Type B pancreatic cell (in vitro differentiated cells): ENCODE data around the gene TJAP1. TPM values are rescaled to one million over a fixed set of nuclear protein-coding genes. Genes with fewer than 3 reads are reported as not detected.
"Not testable (repeated sequence)": the region's sequence is repeated elsewhere in the genome, so short reads cannot be mapped to it uniquely, and the experiment has no call there.

Source experiments
- DNase-seq: peaks from one replicate; pipeline ENCODE4 v3.0.0; 2021; ENCODE audit warnings: mixed read lengths; ENCODE audit not compliant: unreplicated experiment; ENCODE audit errors: extremely low spot score
- H3K27ac Mint-ChIP-seq: 2 replicates; pipeline ENCODE4 v1.8.0; 2021; ENCODE audit warnings: mild to moderate bottlenecking, mixed read lengths
- H3K27me3 Mint-ChIP-seq: 2 replicates; pipeline ENCODE4 v1.8.0; 2021; ENCODE audit warnings: mixed read lengths
- H3K36me3 Mint-ChIP-seq: 2 replicates; pipeline ENCODE4 v1.8.0; 2021; ENCODE audit warnings: mixed read lengths
- H3K4me1 Mint-ChIP-seq: one replicate; pipeline ENCODE4 v1.8.0; 2021; ENCODE audit warnings: mixed read lengths; ENCODE audit not compliant: unreplicated experiment
- H3K4me3 Mint-ChIP-seq: 2 replicates; pipeline ENCODE4 v1.8.0; 2021; ENCODE audit warnings: mild to moderate bottlenecking, mixed read lengths
- H3K9me3 Mint-ChIP-seq: 2 replicates; pipeline ENCODE4 v1.8.0; 2021; ENCODE audit warnings: mixed read lengths
- CTCF ChIP-seq: fragments of 200-600 bp; sonication (generic); conservative IDR thresholded peaks from 2 replicates; pipeline ENCODE4 v1.5.0; 2021; ENCODE audit warnings: antibody characterized with exemption, mild to moderate bottlenecking
- total RNA-seq: library from RNA; stranded (reverse); gene quantifications from 2 replicates; pipeline ENCODE4 v1.2.1, GENCODE V29; 2021; ENCODE audit warnings: low replicate concordance

The TJAP1 gene
- total RNA-seq, 1 donor from 2014 or later = 44.5 TPM

- Mint-ChIP-seq H3K27me3 (no peaks in the 10 kb centered on the region), H3K4me3 (no peak overlapping the region), H3K9me3 (no peaks in the 10 kb centered on the region), H3K36me3 (no peaks in the 10 kb centered on the region), H3K4me1 (peaks cover 25% of the 10 kb centered on the region), H3K27ac (peak overlapping the region; percentile 86)
- peak; percentile 54 for TF ChIP-seq CTCF
- no peak for DNase-seq
These were observed 19.2 kb downstream of the TJAP1 start for GRCh38 chr6:43496370-43497128.

- no peaks in the 10 kb centered on the region for H3K27me3 Mint-ChIP-seq
- no peak for DNase-seq
- H3K4me3 Mint-ChIP-seq = no peak overlapping the region
- TF ChIP-seq CTCF = no peak
- no peaks in the 10 kb centered on the region for H3K9me3 Mint-ChIP-seq
- no peaks in the 10 kb centered on the region for H3K36me3 Mint-ChIP-seq
- peaks cover 24% of the 10 kb centered on the region for H3K4me1 Mint-ChIP-seq
- H3K27ac Mint-ChIP-seq = peak overlapping the region; percentile 56
These were observed 19.7 kb downstream of the TJAP1 start for GRCh38 chr6:43497129-43497396.

- Mint-ChIP-seq H3K4me3 (no peak overlapping the region), H3K27me3 (no peaks in the 10 kb centered on the region), H3K36me3 (no peaks in the 10 kb centered on the region), H3K4me1 (peaks cover 18% of the 10 kb centered on the region), H3K9me3 (no peaks in the 10 kb centered on the region), H3K27ac (peak overlapping the region; percentile 56)
- no peak for DNase-seq
- TF ChIP-seq CTCF = no peak
These were observed 20.3 kb downstream of the TJAP1 start for GRCh38 chr6:43497689-43498088.

GRCh38 chr6:43498291-43498690 is 20.9 kb downstream of the TJAP1 start:
- H3K4me3 Mint-ChIP-seq, H3K36me3 Mint-ChIP-seq, H3K9me3 Mint-ChIP-seq, H3K27me3 Mint-ChIP-seq, H3K27ac Mint-ChIP-seq, DNase-seq: not testable (repeated sequence)
- H3K4me1 Mint-ChIP-seq = peaks cover 14% of the 10 kb centered on the region

GRCh38 chr6:43499028-43499815 is 21.9 kb downstream of the TJAP1 start:
- TF ChIP-seq CTCF = no peak
- DNase-seq = no peak
- Mint-ChIP-seq H3K36me3 (no peaks in the 10 kb centered on the region), H3K27ac (no peak overlapping the region), H3K9me3 (no peaks in the 10 kb centered on the region), H3K4me1 (peaks cover 9% of the 10 kb centered on the region), H3K4me3 (no peak overlapping the region), H3K27me3 (no peaks in the 10 kb centered on the region)

GRCh38 chr6:43500921-43501320 is 23.6 kb downstream of the TJAP1 start:
- H3K27ac Mint-ChIP-seq = no peak overlapping the region

More at GRCh38 chr6:43500921-43501320, 23.6 kb downstream of the TJAP1 start:
- H3K27me3 Mint-ChIP-seq = no peaks in the 10 kb centered on the region
- no peak for DNase-seq
- no peaks in the 10 kb centered on the region for H3K9me3 Mint-ChIP-seq
- no peak for TF ChIP-seq CTCF
- no peaks in the 10 kb centered on the region for H3K36me3 Mint-ChIP-seq
- no peak overlapping the region for H3K4me3 Mint-ChIP-seq
- no peaks in the 10 kb centered on the region for H3K4me1 Mint-ChIP-seq
